Measurements from ENCODE around the gene HOXB3. TPM values are rescaled to one million over a fixed set of nuclear protein-coding genes. Genes with fewer than 3 reads are reported as not detected.
A peak's percentile ranks its signal among the peaks of the same experiment; 100 is the strongest.

Gene HOXB3
- total RNA-seq, 1 experiment from 2014 or later: 151 TPM

DNA sequence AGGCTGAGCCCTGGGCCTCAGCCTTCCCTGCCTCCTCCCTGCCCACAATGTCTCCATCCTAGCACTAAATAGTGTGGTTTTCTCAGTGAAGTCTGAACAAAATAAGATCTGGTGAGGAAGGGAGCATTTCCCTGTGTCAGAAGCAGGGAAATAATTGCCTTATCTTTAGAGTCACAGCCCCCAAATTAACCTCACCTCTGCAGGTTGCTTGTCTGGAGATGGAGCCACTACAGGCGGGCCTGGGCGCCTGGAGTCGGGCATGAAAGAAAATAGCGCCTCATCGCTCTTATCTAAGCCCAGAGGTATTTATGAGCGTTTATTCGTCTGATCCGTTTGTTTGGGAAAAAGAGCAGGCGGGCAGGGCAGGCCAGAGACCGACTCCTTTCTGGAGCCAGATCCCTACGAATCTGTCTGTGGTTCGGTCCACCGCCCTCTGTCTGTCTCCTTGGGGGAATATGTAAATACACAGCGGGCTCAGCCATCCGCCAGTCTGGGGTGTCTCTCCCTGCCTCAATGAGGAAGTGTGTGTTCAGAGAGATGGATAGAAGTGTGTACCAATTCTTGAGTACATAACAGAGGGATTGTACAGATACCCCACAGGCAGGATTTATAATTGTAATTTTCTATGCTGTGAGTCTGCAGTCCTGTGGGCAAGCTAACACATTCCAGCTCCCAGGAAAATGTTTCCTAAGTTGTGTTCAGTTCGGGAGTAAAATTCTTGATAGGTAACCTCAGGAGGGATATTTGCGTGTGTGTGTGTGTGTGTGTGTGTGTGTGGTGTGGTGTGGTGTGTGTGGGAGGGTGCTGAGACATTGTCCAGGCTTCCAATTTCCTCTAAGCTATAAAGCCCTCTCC is 10.4 kb upstream of the HOXB3 start:
- CTCF ChIA-PET: interaction anchor here (0.7 to 1.9 kb wide), 9 partner anchors 9 to 335 kb away, joined by 3 to 15 read pairs (median 3); no protein-coding TSS in a partner anchor
- no peaks in the 10 kb centered on the region for H3K9me3 Mint-ChIP-seq (ENCODE audit: low read depth, unreplicated experiment)
- BruUV-seq (replicated peaks): TSS peak; percentile 0
- H3K4me3 Mint-ChIP-seq (ENCODE audit: low read depth, unreplicated experiment): peak overlapping the region; percentile 88
- H3K4me1 Mint-ChIP-seq (ENCODE audit: low read depth, unreplicated experiment): peaks cover 46% of the 10 kb centered on the region
- H3K27me3 Mint-ChIP-seq (ENCODE audit: unreplicated experiment): peaks cover 8% of the 10 kb centered on the region
- DNase-seq: no peak
- TF ChIP-seq CTCF (IDR thresholded peaks at IDR 0.05; ENCODE audit: unreplicated experiment): no peak
- intact Hi-C loops (cut with micrococcal nuclease; ENCODE audit: unreplicated experiment): loop anchor here (2.0 kb wide), 1 partner anchor 18 kb away; no protein-coding TSS in a partner anchor
- H3K36me3 Mint-ChIP-seq (ENCODE audit: insufficient read depth, unreplicated experiment): peaks cover 96% of the 10 kb centered on the region
- H3K27ac Mint-ChIP-seq (ENCODE audit: unreplicated experiment): peak overlapping the region; percentile 95

DNA sequence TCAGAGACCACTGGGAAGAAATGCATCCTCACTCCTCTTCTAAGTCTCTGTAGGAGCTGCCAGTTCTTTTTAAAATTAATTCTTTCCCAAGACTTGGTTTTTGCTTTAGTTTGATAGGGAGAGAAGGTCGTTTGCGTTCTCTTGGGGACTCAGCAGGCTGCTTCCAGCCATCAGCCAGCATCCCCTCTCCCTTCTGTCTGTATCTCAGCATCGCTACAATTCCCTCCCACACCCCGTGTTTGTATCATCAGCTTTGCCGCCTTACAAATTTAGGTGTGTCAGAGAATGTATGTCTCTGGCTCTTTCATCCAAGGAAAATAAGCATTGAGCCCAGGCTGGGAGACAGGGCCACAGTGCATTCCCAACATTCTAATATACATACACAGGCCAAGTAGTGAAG is 9.3 kb upstream of the HOXB3 start:
- Mint-ChIP-seq H3K4me3 (ENCODE audit: low read depth, unreplicated experiment) (peak overlapping the region; percentile 88), H3K4me1 (ENCODE audit: low read depth, unreplicated experiment) (peaks cover 57% of the 10 kb centered on the region), H3K9me3 (ENCODE audit: low read depth, unreplicated experiment) (no peaks in the 10 kb centered on the region), H3K36me3 (ENCODE audit: insufficient read depth, unreplicated experiment) (peaks cover 96% of the 10 kb centered on the region), H3K27me3 (ENCODE audit: unreplicated experiment) (peaks cover 8% of the 10 kb centered on the region), H3K27ac (ENCODE audit: unreplicated experiment) (peak overlapping the region; percentile 95)
- intact Hi-C loops (cut with micrococcal nuclease; ENCODE audit: unreplicated experiment): no loop called here
- CTCF ChIA-PET: interaction anchor here (1.0 kb wide), 1 partner anchor 340 kb away, joined by 4 read pairs; no protein-coding TSS in a partner anchor
- BruUV-seq (replicated peaks): no TSS peak
- TF ChIP-seq CTCF (IDR thresholded peaks at IDR 0.05; ENCODE audit: unreplicated experiment): no peak
- no peak for DNase-seq

DNA sequence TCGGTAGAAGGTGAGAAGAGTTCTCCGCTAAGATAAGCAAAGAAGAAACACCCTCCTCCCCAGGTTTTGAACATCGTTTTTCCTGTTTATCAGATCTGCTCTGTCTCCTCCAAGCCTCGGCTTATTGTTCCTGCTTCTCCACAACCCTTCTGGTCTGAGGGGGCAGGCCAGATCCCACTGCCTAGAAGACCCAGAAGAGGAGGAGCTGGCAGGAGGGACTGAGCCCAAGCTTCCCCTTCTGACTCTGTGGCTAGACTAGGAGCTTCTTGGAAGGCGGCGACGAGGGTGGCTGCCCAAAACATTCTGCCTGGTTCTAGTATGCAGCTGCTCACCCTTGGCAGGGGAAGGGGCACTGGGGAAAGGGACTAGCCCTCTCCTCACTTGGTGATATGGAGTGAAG is 8.7 kb upstream of the HOXB3 start:
- Mint-ChIP-seq H3K36me3 (ENCODE audit: insufficient read depth, unreplicated experiment) (peaks cover 96% of the 10 kb centered on the region), H3K4me1 (ENCODE audit: low read depth, unreplicated experiment) (peaks cover 62% of the 10 kb centered on the region), H3K27ac (ENCODE audit: unreplicated experiment) (peak overlapping the region; percentile 95), H3K9me3 (ENCODE audit: low read depth, unreplicated experiment) (no peaks in the 10 kb centered on the region), H3K4me3 (ENCODE audit: low read depth, unreplicated experiment) (peak overlapping the region; percentile 88), H3K27me3 (ENCODE audit: unreplicated experiment) (peaks cover 8% of the 10 kb centered on the region)
- CTCF ChIA-PET: interaction anchor here (0.8 to 1.3 kb wide), 5 partner anchors 10 to 581 kb away, joined by 3 to 4 read pairs (median 4); no protein-coding TSS in a partner anchor
- BruUV-seq (replicated peaks): no TSS peak
- no peak for DNase-seq
- no peak for TF ChIP-seq CTCF (IDR thresholded peaks at IDR 0.05; ENCODE audit: unreplicated experiment)
- intact Hi-C loops (cut with micrococcal nuclease; ENCODE audit: unreplicated experiment): no loop called here

DNA sequence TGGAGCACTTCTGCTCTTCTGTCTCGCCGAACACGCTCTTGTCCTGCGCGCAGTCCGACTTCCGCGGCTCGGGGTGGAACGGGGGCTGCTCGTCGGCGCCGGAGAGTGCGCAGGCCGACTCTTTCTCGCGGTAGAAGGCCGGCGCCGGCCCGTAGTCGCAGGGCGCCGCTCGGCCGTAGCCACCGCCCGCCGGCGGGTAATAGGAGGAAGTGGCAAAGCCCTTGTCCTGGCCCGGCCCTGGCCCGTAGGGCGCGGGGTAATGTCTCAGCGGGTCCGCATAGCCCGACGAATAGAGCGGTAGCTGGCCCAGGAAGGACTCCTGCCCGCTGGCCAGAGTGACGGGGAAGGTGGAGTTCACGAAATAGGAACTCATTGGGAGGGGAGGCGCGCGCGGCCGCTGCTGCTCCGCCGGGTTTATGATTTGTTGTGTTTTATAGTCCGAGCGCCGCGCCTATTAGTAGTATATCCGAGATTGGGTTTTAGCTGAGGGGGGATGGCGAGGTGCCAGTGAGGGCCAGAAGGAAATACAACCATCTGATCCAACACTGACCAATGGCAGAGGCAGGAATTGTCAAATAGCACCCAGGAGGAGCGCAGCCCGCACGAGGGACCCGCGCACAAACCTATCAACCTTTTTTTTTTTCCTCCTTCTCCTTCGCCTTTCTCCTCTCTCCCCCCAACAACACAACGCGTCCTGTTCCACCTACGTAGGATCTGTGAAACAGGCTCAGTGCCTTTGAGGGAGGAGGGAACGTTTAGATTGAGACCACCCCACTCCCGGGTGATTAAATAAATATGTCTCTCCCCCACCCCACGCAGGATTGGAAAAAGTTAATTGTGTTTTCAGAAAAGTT is 8.0 kb upstream of the HOXB3 start:
- DNase-seq: peak; percentile 82
- H3K4me1 Mint-ChIP-seq (ENCODE audit: low read depth, unreplicated experiment): peaks cover 69% of the 10 kb centered on the region
- no peak for TF ChIP-seq CTCF (IDR thresholded peaks at IDR 0.05; ENCODE audit: unreplicated experiment)
- peak overlapping the region; percentile 95 for H3K27ac Mint-ChIP-seq (ENCODE audit: unreplicated experiment)
- H3K27me3 Mint-ChIP-seq (ENCODE audit: unreplicated experiment): peaks cover 8% of the 10 kb centered on the region
- peak overlapping the region; percentile 88 for H3K4me3 Mint-ChIP-seq (ENCODE audit: low read depth, unreplicated experiment)
- H3K36me3 Mint-ChIP-seq (ENCODE audit: insufficient read depth, unreplicated experiment): peaks cover 96% of the 10 kb centered on the region
- BruUV-seq (replicated peaks): no TSS peak
- intact Hi-C loops (cut with micrococcal nuclease; ENCODE audit: unreplicated experiment): no loop called here
- no peaks in the 10 kb centered on the region for H3K9me3 Mint-ChIP-seq (ENCODE audit: low read depth, unreplicated experiment)
- CTCF ChIA-PET: interaction anchor here (0.8 to 1.3 kb wide), 5 partner anchors 9 to 580 kb away, joined by 3 to 4 read pairs (median 4); no protein-coding TSS in a partner anchor

Data from Calu3 (cell line).